Testis (tissue), 3 donors: ENCODE measurements around the gene TCF21. TPM values are rescaled to one million over a fixed set of nuclear protein-coding genes. Genes with fewer than 3 reads are reported as not detected.

Experiments
- DNase-seq: peaks from one replicate; pipeline ENCODE4 v3.0.0-alpha.2; 2019
- H3K27ac ChIP-seq, 2 donors: fragments of 200-600 bp; sonication (generic); one replicate each; pipeline ENCODE4 v1.5.1; 2019
- H3K27me3 ChIP-seq: fragments of 200-600 bp; sonication (generic); one replicate; pipeline ENCODE4 v1.5.1; 2019
- H3K36me3 ChIP-seq: fragments of 200-600 bp; sonication (generic); one replicate; pipeline ENCODE4 v1.5.1; 2017; ENCODE audit warnings: low read depth; ENCODE audit errors: missing control alignments
- H3K4me1 ChIP-seq: fragments of 200-600 bp; sonication (generic); one replicate; pipeline ENCODE4 v1.5.1; 2019
- H3K4me3 ChIP-seq, 2 donors: fragments of 200-600 bp; sonication (generic); one replicate each; pipeline ENCODE4 v1.5.1; 2017 to 2019
- H3K9me3 ChIP-seq: fragments of 200-600 bp; sonication (generic); one replicate; pipeline ENCODE4 v1.5.1; 2017
- POLR2A ChIP-seq: fragments of 450-650 bp; IDR thresholded peaks from one replicate; pipeline ENCODE4 v1.6.1; 2017; ENCODE audit warnings: antibody characterized with exemption, mild to moderate bottlenecking, moderate library complexity
- WGBS, 2 donors: methylation state at CpG; one replicate each; pipeline ENCODE4 v1.1.5; 2018; 5-methylcytosine and 5-hydroxymethylcytosine counted together
- intact Hi-C: fragments of 100-400 bp; cut with DNase I; formaldehyde crosslinking; loops from one replicate; pipeline ENCODE4 v1.15.1; 2023; ENCODE audit warnings: low total_unique reads
- polyA plus RNA-seq: library from polyadenylated mRNA; stranded (reverse); fragments of 350-450 nt; fragmentation: Illumina TruSeq; extraction: RNeasy Lipid Tissue Mini Kit (QIAGEN cat#74804); gene quantifications from one replicate; pipeline ENCODE4 v1.2.3, GENCODE V29; 2014; ENCODE audit warnings: low read depth, low replicate concordance; ENCODE audit not compliant: insufficient read depth
- total RNA-seq, 2 donors: library from RNA; depleted of rRNA; stranded (reverse); fragments of >200 nt; gene quantifications; one replicate each; pipeline ENCODE4 v1.2.3, GENCODE V29; 2016
- TF ChIP-seq, protein P1 (sequence below), 3 experiments: fragments of 450-650 bp in 2 of 3; fragments of 200-600 bp in 1 of 3; sonication (generic) in 1 of 3; IDR thresholded peaks; one replicate each; pipeline ENCODE4 v1.5.1; 2016 to 2019; ENCODE audit warnings: antibody characterized with exemption in 3 of 3, mild to moderate bottlenecking in 2 of 3, moderate library complexity in 1 of 3

The TCF21 gene
- total and polyA plus RNA-seq, 3 donors from 2014 or later = 2.8 to 4.8 (median 3.7) TPM

- TF ChIP-seq POLR2A = no peak
- TF ChIP-seq, protein P1, sequence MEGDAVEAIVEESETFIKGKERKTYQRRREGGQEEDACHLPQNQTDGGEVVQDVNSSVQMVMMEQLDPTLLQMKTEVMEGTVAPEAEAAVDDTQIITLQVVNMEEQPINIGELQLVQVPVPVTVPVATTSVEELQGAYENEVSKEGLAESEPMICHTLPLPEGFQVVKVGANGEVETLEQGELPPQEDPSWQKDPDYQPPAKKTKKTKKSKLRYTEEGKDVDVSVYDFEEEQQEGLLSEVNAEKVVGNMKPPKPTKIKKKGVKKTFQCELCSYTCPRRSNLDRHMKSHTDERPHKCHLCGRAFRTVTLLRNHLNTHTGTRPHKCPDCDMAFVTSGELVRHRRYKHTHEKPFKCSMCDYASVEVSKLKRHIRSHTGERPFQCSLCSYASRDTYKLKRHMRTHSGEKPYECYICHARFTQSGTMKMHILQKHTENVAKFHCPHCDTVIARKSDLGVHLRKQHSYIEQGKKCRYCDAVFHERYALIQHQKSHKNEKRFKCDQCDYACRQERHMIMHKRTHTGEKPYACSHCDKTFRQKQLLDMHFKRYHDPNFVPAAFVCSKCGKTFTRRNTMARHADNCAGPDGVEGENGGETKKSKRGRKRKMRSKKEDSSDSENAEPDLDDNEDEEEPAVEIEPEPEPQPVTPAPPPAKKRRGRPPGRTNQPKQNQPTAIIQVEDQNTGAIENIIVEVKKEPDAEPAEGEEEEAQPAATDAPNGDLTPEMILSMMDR (IDR thresholded peaks at IDR 0.05) = peak; percentile 74 to 88 (median 86)
- Histone ChIP-seq H3K36me3 (no peaks in the 10 kb centered on the region), H3K27me3 (no peaks in the 10 kb centered on the region), H3K9me3 (no peaks in the 10 kb centered on the region), H3K4me1 (no peaks in the 10 kb centered on the region), H3K27ac (no peak overlapping the region), H3K4me3 (no peak overlapping the region)
- DNase-seq = peak; percentile 98
- intact Hi-C loops = loop anchor here (5.0 kb wide), 1 partner anchor 349 kb away; no protein-coding TSS in a partner anchor
- WGBS, 2 donors = 3 to 8% methylated on average over 8 of the region's 8 CpGs
Observed at GRCh38 chr6:133916650-133917151, 27.8 kb downstream of the TCF21 start.

DNA sequence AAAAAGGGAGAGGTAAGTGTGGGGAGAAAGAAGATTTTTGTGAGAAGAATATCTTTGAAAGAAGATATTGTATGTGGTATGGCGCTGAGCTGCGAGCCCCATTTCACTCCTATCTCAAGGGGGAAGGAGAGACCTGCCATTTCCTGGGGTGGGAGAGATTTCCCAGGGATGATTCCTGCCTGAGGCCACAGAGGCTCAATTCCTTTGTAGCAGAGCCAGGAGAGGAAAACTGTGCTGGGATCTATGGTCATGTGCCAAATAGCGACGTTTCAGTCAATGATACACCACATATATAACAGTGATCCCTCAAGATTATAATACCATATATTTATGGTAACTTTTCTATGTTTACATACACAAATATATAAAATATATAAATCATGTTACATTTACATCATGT lies 28.9 kb downstream of the TCF21 start:
- Histone ChIP-seq H3K4me3 (no peak overlapping the region), H3K27me3 (no peaks in the 10 kb centered on the region), H3K9me3 (no peaks in the 10 kb centered on the region), H3K36me3 (no peaks in the 10 kb centered on the region), H3K4me1 (no peaks in the 10 kb centered on the region), H3K27ac (no peak overlapping the region)
- TF ChIP-seq, protein P1 (IDR thresholded peaks at IDR 0.05) = no peak
- no peak for TF ChIP-seq POLR2A
- intact Hi-C loops = loop anchor here (5.0 kb wide), 1 partner anchor 350 kb away; no protein-coding TSS in a partner anchor
- no peak for DNase-seq
- 74 to 86% methylated on average over 4 of the region's 4 CpGs for WGBS, 2 donors

GRCh38 chr6:133918208-133918930 lies 29.5 kb downstream of the TCF21 start:
- Histone ChIP-seq H3K9me3 (no peaks in the 10 kb centered on the region), H3K4me1 (no peaks in the 10 kb centered on the region), H3K4me3 (no peak overlapping the region), H3K27me3 (no peaks in the 10 kb centered on the region), H3K27ac (no peak overlapping the region), H3K36me3 (no peaks in the 10 kb centered on the region)
- no peak for DNase-seq
- 65 to 72% methylated on average over 2 of the region's 2 CpGs for WGBS, 2 donors
- TF ChIP-seq POLR2A = no peak
- TF ChIP-seq, protein P1 (IDR thresholded peaks at IDR 0.05) = no peak
- intact Hi-C loops = loop anchor here (5.0 kb wide), 1 partner anchor 351 kb away; no protein-coding TSS in a partner anchor

GRCh38 chr6:133919362-133919761 lies 30.4 kb downstream of the TCF21 start:
- no peak for TF ChIP-seq POLR2A
- TF ChIP-seq, protein P1 (IDR thresholded peaks at IDR 0.05) = no peak
- H3K9me3 ChIP-seq = no peaks in the 10 kb centered on the region
- H3K27ac ChIP-seq = no peak overlapping the region
- WGBS, 2 donors = 87 to 90% methylated on average over 5 of the region's 5 CpGs
- no peaks in the 10 kb centered on the region for H3K27me3 ChIP-seq
- no peak overlapping the region for H3K4me3 ChIP-seq
- no peak for DNase-seq
- intact Hi-C loops = loop anchor here (5.0 kb wide), 1 partner anchor 352 kb away; no protein-coding TSS in a partner anchor
- H3K4me1 ChIP-seq = no peaks in the 10 kb centered on the region
- H3K36me3 ChIP-seq = no peaks in the 10 kb centered on the region
